Measurements from ENCODE around the gene SFMBT1.

DNA sequence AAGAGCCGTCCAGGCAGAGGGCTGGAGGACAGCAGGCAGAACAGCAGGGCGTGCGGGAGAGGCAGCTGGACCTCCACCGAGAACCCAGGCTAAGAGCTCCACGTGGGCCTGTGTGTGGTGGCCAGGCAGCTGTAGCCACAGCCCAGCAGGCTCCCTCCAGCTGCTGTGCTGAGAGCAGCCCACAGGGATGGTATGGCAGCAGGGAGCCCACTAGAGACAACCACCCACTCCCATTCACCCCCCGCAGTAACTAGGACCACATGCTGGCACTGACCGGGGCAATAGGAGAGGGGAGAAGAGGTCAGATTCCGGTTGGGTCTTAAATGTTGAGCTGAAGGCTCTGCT, 185.5 kb downstream of the SFMBT1 start:
- TF ChIP-seq, protein P1, sequence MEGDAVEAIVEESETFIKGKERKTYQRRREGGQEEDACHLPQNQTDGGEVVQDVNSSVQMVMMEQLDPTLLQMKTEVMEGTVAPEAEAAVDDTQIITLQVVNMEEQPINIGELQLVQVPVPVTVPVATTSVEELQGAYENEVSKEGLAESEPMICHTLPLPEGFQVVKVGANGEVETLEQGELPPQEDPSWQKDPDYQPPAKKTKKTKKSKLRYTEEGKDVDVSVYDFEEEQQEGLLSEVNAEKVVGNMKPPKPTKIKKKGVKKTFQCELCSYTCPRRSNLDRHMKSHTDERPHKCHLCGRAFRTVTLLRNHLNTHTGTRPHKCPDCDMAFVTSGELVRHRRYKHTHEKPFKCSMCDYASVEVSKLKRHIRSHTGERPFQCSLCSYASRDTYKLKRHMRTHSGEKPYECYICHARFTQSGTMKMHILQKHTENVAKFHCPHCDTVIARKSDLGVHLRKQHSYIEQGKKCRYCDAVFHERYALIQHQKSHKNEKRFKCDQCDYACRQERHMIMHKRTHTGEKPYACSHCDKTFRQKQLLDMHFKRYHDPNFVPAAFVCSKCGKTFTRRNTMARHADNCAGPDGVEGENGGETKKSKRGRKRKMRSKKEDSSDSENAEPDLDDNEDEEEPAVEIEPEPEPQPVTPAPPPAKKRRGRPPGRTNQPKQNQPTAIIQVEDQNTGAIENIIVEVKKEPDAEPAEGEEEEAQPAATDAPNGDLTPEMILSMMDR (IDR thresholded peaks at IDR 0.05), result no peak
- no peak for TF ChIP-seq POLR2A (IDR thresholded peaks at IDR 0.05)

Data from Peyer's patch (tissue), 4 donors.